ENCODE results near the gene LINC00237. TPM values are rescaled to one million over a fixed set of nuclear protein-coding genes. Genes with fewer than 3 reads are reported as not detected.
A peak's percentile ranks its signal among the peaks of the same experiment; 100 is the strongest.

LINC00237 gene
- total and polyA plus RNA-seq, 4 donors: 4.4 to 15.0 (median 7.5) TPM

DNA sequence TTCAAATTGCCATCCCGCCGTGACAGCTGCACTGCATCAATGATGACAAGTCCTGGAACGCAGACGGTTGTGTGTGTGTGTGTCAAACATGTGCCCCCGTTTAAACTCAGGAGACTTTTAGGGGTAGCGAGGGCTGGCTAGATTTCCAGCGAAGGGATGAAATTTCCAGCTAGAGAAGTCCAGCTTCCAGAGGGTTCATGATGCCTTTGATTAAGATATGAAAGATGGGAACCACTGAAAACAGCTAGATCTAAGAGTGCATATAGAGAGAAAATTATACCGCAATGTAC is 20.4 kb upstream of the LINC00237 start:
- Histone ChIP-seq H3K27ac (ENCODE audit: low read depth, low read length) (peak overlapping the region; percentile 67), H3K9me3 (ENCODE audit: control insufficient read depth, insufficient read depth, low read length) (no peaks in the 10 kb centered on the region), H3K4me1 (ENCODE audit: control insufficient read depth, insufficient read depth, low read length) (peaks cover 8% of the 10 kb centered on the region), H3K4me3 (ENCODE audit: low read depth, low read length) (peak overlapping the region; percentile 80), H3K27me3 (ENCODE audit: control insufficient read depth, insufficient read depth, low read length) (no peaks in the 10 kb centered on the region), H3K36me3 (ENCODE audit: control insufficient read depth, insufficient read depth, low read length) (no peaks in the 10 kb centered on the region)
- 0% methylated on average over 7 of the region's 8 CpGs for WGBS (ENCODE audit: insufficient coverage)
- DNase-seq (ENCODE audit: low read depth in 4 of 6, low spot score in 6 of 6): peak in 1 of 6 donors; percentile 64

DNA sequence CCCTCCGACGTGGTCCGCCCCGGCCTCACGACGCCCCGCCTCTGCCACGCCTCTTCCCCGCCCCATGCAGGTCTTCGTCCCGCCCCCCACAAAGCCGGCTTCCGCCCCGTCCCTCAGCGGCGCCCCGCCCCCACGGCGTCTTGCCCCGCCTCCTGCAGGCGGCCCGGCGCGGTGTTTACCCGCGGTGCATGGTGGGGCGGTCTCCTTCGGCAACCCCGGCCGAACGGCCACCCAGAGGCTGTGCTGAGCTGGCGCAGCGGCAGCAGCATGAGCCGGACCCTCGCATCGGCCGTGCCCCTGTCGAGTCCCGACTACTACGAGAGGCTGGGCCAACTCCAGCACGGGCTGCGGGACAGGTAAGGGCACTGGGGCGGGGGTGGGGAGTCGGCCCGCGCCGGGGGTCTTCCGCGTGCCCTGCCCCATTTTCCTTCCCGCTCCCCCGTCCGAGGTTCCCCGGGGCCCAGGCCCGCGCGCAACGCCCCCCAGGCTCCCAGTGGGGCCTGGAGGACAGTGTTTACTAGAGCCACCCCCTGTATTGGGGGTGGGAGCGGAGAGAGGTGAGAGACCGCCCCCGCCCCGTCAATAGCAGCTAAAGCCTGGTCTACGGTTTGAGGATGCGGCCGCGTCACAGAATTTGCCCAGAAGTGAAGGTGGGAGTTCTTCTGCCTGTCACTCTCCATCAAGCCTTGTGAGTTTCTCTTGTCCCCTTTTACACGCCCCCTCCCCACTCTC is 19.9 kb upstream of the LINC00237 start, which contains the start of gene KIZ:
TSS of gene KIZ (plus strand) at position 234 of the 732 bp plus-strand sequence. CDS start at position 268, 34 bp downstream.
- H3K9me3 ChIP-seq (ENCODE audit: control insufficient read depth, insufficient read depth, low read length): no peaks in the 10 kb centered on the region
- 0% methylated on average over 62 of the region's 66 CpGs for WGBS (ENCODE audit: insufficient coverage)
- no peaks in the 10 kb centered on the region for H3K36me3 ChIP-seq (ENCODE audit: control insufficient read depth, insufficient read depth, low read length)
- H3K27me3 ChIP-seq (ENCODE audit: control insufficient read depth, insufficient read depth, low read length): no peaks in the 10 kb centered on the region
- peak in 5 of 6 donors; percentile 85 to 98 (median 90) for DNase-seq (ENCODE audit: low read depth in 4 of 6, low spot score in 6 of 6)
- peaks cover 8% of the 10 kb centered on the region for H3K4me1 ChIP-seq (ENCODE audit: control insufficient read depth, insufficient read depth, low read length)
- peak within 1 kb of the TSS; percentile 85 for H3K27ac ChIP-seq (ENCODE audit: low read depth, low read length)
- peak within 1 kb of the TSS; percentile 81 for H3K4me3 ChIP-seq (ENCODE audit: low read depth, low read length)

DNA sequence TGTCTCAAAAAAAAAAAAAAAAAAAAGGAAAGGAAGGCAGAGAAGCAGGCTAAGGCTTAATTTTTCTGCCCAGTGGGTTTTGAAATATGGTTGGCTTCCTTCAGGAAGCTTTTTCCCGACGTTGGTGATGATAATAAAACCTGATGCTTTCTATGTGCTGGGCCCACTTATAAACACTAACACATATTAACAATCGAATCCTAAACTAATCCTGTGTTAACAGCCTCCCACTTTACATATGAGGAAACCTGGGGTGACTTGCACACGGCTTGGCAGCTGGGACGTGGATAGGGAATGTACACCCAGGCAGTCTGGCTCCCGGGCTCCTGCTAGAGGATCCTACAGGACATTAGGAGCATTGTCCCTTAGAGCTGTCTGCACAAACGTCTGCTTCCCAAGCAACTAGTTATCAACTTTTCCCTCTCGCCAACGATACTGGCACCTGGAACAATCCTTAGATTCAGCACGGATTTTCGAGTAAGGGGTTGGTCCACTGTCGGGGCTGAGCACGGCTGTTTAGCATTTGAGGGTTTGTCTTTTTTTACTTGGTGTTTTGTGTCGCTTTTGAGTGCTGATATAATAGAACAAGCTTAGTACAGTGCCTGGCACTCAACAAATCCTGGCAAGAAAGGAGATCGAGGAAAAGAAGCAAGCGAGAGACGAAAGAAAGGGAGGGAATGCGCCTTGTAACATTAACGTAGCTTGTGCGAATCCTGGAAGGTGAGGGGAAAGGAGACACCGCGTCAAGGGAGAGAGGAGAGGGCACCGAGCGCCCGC is 19.1 kb upstream of the LINC00237 start:
- peak overlapping the region; percentile 85 for H3K27ac ChIP-seq (ENCODE audit: low read depth, low read length)
- peaks cover 8% of the 10 kb centered on the region for H3K4me1 ChIP-seq (ENCODE audit: control insufficient read depth, insufficient read depth, low read length)
- H3K36me3 ChIP-seq (ENCODE audit: control insufficient read depth, insufficient read depth, low read length): no peaks in the 10 kb centered on the region
- peak in 1 of 6 donors; percentile 81 for DNase-seq (ENCODE audit: low read depth in 4 of 6, low spot score in 6 of 6)
- WGBS (ENCODE audit: insufficient coverage): 1% methylated on average over 21 of the region's 25 CpGs
- H3K27me3 ChIP-seq (ENCODE audit: control insufficient read depth, insufficient read depth, low read length): no peaks in the 10 kb centered on the region
- peak overlapping the region; percentile 81 for H3K4me3 ChIP-seq (ENCODE audit: low read depth, low read length)
- H3K9me3 ChIP-seq (ENCODE audit: control insufficient read depth, insufficient read depth, low read length): no peaks in the 10 kb centered on the region

DNA sequence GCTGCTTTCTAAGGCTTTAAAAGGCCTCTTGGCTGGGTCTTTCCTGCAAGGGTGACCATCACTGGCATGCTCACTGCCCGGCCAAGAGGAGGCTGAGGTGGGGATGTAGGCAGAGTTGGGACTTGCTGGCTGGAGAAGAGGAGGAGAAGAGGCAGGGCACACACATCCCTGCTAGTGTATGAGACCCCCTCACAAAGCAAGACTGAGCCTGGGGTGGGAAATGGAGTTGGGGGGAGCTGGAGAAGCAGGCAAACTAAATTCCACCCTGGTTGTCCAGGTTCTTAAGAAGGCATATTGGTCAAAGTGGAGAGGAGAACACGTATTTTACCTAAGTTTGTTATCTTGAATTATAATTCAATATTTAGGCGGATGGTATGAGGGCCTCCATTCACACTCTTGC is 18.0 kb upstream of the LINC00237 start:
- no peak overlapping the region for H3K4me3 ChIP-seq (ENCODE audit: low read depth, low read length)
- WGBS (ENCODE audit: insufficient coverage): 89% methylated on average over 1 of the region's 3 CpGs
- no peaks in the 10 kb centered on the region for H3K27me3 ChIP-seq (ENCODE audit: control insufficient read depth, insufficient read depth, low read length)
- H3K9me3 ChIP-seq (ENCODE audit: control insufficient read depth, insufficient read depth, low read length): no peaks in the 10 kb centered on the region
- H3K36me3 ChIP-seq (ENCODE audit: control insufficient read depth, insufficient read depth, low read length): no peaks in the 10 kb centered on the region
- peaks cover 8% of the 10 kb centered on the region for H3K4me1 ChIP-seq (ENCODE audit: control insufficient read depth, insufficient read depth, low read length)
- H3K27ac ChIP-seq (ENCODE audit: low read depth, low read length): no peak overlapping the region
- DNase-seq (ENCODE audit: low read depth in 4 of 6, low spot score in 6 of 6): no peak

DNA sequence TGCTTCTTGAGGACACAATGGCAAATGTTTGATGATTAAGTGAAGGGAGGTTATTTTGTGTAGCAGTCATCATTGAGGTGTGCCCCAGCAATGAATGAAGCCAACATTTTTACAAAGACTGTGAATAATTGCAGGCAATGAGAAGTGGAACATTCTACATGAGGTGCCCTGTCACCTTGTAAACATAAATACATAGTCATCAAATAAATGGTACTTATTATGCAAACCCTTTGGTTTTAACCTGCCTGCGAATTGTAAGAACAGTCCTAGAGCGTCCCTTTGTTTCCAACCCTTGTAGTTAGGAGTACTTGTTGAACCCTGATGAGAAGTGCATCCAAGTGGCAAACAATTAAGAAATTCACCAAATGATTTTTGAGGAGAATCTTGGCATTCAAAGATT is 12.6 kb upstream of the LINC00237 start:
- WGBS (ENCODE audit: insufficient coverage): 100% methylated on average over 2 of the region's 2 CpGs
- no peak overlapping the region for H3K4me3 ChIP-seq (ENCODE audit: low read depth, low read length)
- H3K36me3 ChIP-seq (ENCODE audit: control insufficient read depth, insufficient read depth, low read length): no peaks in the 10 kb centered on the region
- H3K27ac ChIP-seq (ENCODE audit: low read depth, low read length): no peak overlapping the region
- no peaks in the 10 kb centered on the region for H3K9me3 ChIP-seq (ENCODE audit: control insufficient read depth, insufficient read depth, low read length)
- H3K27me3 ChIP-seq (ENCODE audit: control insufficient read depth, insufficient read depth, low read length): no peaks in the 10 kb centered on the region
- no peaks in the 10 kb centered on the region for H3K4me1 ChIP-seq (ENCODE audit: control insufficient read depth, insufficient read depth, low read length)
- no peak for DNase-seq (ENCODE audit: low read depth in 4 of 6, low spot score in 6 of 6)

DNA sequence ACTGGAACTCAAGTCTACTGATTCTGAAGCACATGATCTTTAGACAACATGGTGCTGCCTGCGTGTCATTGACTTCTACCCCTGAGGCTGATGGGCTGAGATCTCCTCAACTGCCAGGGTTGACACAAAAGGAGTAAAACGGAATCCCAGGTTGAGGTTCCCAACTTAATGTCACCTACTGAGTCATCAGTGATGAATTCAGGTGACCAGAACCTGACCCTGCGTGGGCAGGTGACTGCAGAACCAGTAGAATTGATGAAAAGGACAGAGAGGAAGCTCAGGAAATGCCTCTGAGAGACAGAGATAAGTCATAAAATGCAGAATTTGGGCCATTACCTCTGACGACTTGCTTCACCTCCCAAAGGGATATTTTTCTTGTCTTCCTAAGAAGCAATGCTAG is 12.0 kb upstream of the LINC00237 start:
- no peak overlapping the region for H3K4me3 ChIP-seq (ENCODE audit: low read depth, low read length)
- no peak for DNase-seq (ENCODE audit: low read depth in 4 of 6, low spot score in 6 of 6)
- WGBS (ENCODE audit: insufficient coverage): 80% methylated on average over 3 of the region's 4 CpGs
- no peak overlapping the region for H3K27ac ChIP-seq (ENCODE audit: low read depth, low read length)
- no peaks in the 10 kb centered on the region for H3K27me3 ChIP-seq (ENCODE audit: control insufficient read depth, insufficient read depth, low read length)
- H3K4me1 ChIP-seq (ENCODE audit: control insufficient read depth, insufficient read depth, low read length): no peaks in the 10 kb centered on the region
- H3K9me3 ChIP-seq (ENCODE audit: control insufficient read depth, insufficient read depth, low read length): no peaks in the 10 kb centered on the region
- H3K36me3 ChIP-seq (ENCODE audit: control insufficient read depth, insufficient read depth, low read length): no peaks in the 10 kb centered on the region

DNA sequence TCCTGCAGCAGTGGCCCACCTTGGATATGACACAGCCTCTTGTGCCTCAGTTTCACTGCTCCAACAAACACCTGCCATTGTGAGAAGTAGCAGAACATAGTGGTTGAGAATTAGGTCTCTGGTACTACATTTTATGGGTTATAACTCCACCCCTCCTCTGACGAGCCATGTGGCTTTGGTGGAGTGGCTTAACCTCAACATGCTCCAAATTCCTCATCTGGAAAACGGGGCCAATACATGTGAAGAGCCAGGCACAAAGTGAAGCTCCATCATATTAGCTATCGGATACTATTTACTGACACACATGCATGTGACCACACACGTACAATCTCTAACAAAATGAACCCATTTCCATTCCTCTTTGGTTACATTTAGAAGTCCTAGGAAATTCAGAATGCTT is 11.4 kb upstream of the LINC00237 start:
- Histone ChIP-seq H3K27me3 (ENCODE audit: control insufficient read depth, insufficient read depth, low read length) (no peaks in the 10 kb centered on the region), H3K27ac (ENCODE audit: low read depth, low read length) (no peak overlapping the region), H3K9me3 (ENCODE audit: control insufficient read depth, insufficient read depth, low read length) (no peaks in the 10 kb centered on the region), H3K36me3 (ENCODE audit: control insufficient read depth, insufficient read depth, low read length) (no peaks in the 10 kb centered on the region), H3K4me3 (ENCODE audit: low read depth, low read length) (no peak overlapping the region), H3K4me1 (ENCODE audit: control insufficient read depth, insufficient read depth, low read length) (no peaks in the 10 kb centered on the region)
- 80% methylated on average over 3 of the region's 4 CpGs for WGBS (ENCODE audit: insufficient coverage)
- no peak for DNase-seq (ENCODE audit: low read depth in 4 of 6, low spot score in 6 of 6)

DNA sequence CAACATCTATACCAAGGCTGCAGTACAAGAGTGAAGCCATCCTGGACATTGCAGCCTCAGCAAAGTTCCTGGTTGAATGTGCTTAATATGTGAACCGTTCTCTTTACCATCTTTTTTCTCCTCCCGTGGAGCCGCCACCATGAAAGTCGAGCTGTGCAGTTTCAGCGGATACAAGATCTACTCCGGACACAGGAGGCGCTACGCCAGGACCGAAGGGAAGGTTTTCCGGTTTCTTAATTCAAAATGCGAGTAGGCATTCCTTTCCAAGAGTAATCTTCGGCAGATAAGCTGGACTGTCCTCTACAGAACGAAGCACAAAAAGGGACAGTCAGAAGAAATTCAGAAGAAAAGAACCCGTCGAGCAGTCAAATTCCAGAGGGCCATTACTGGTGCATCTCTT is 8.4 kb upstream of the LINC00237 start:
- H3K9me3 ChIP-seq (ENCODE audit: control insufficient read depth, insufficient read depth, low read length): no peaks in the 10 kb centered on the region
- no peaks in the 10 kb centered on the region for H3K4me1 ChIP-seq (ENCODE audit: control insufficient read depth, insufficient read depth, low read length)
- no peak for DNase-seq (ENCODE audit: low read depth in 4 of 6, low spot score in 6 of 6)
- no peaks in the 10 kb centered on the region for H3K36me3 ChIP-seq (ENCODE audit: control insufficient read depth, insufficient read depth, low read length)
- H3K27me3 ChIP-seq (ENCODE audit: control insufficient read depth, insufficient read depth, low read length): no peaks in the 10 kb centered on the region
- no peak overlapping the region for H3K27ac ChIP-seq (ENCODE audit: low read depth, low read length)
- 96% methylated on average over 11 of the region's 15 CpGs for WGBS (ENCODE audit: insufficient coverage)
- no peak overlapping the region for H3K4me3 ChIP-seq (ENCODE audit: low read depth, low read length)

DNA sequence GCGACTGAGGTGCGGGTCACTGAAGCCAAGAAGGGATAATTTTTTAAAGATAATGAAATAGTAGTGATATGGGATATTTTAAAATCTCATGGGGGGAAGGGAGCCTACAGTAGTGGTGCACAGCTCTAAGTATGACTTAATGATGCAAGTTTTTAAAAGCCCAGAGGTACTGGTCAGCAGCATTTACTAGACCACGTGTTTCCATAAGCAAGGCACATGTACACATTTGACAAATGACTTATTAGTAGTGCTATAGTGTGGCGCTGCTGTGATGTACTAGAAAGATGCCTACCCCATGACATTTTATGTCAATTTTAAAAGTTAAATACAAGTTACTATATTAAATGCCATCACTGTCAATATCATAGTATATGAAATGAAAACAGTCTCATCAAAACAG is 7.5 kb upstream of the LINC00237 start:
- 86% methylated on average over 2 of the region's 4 CpGs for WGBS (ENCODE audit: insufficient coverage)
- H3K27me3 ChIP-seq (ENCODE audit: control insufficient read depth, insufficient read depth, low read length): peaks cover 6% of the 10 kb centered on the region
- H3K27ac ChIP-seq (ENCODE audit: low read depth, low read length): no peak overlapping the region
- DNase-seq (ENCODE audit: low read depth in 4 of 6, low spot score in 6 of 6): no peak
- H3K4me1 ChIP-seq (ENCODE audit: control insufficient read depth, insufficient read depth, low read length): no peaks in the 10 kb centered on the region
- no peaks in the 10 kb centered on the region for H3K9me3 ChIP-seq (ENCODE audit: control insufficient read depth, insufficient read depth, low read length)
- H3K36me3 ChIP-seq (ENCODE audit: control insufficient read depth, insufficient read depth, low read length): no peaks in the 10 kb centered on the region
- H3K4me3 ChIP-seq (ENCODE audit: low read depth, low read length): no peak overlapping the region

DNA sequence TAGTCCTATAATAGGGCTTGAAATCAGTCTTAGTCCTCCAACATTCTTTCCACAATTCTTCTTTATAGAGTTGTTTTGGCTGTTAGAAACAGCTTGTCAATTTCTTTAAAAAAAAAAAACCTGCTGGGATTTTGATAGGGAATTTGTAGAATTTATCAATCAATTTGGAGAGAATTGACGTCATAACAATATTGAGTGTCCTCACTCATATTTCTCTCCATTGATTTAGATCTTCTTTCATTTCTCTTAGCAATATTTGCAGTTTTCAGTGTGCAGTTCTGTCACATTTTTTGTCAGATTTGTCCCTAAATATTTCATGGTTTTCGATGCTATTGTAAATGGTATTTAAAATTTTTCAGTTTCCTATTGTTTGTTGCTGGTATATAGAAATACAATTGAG is 5.3 kb upstream of the LINC00237 start:
- H3K27me3 ChIP-seq (ENCODE audit: control insufficient read depth, insufficient read depth, low read length): peaks cover 24% of the 10 kb centered on the region
- no peaks in the 10 kb centered on the region for H3K4me1 ChIP-seq (ENCODE audit: control insufficient read depth, insufficient read depth, low read length)
- no CpG with 5 or more reads among the region's 2 CpGs for WGBS (ENCODE audit: insufficient coverage)
- DNase-seq (ENCODE audit: low read depth in 4 of 6, low spot score in 6 of 6): no peak
- no peaks in the 10 kb centered on the region for H3K9me3 ChIP-seq (ENCODE audit: control insufficient read depth, insufficient read depth, low read length)
- no peaks in the 10 kb centered on the region for H3K36me3 ChIP-seq (ENCODE audit: control insufficient read depth, insufficient read depth, low read length)
- H3K4me3 ChIP-seq (ENCODE audit: low read depth, low read length): no peak overlapping the region
- H3K27ac ChIP-seq (ENCODE audit: low read depth, low read length): no peak overlapping the region
